Natural killer cell (primary cell): ENCODE data around the gene TSN. TPM values are rescaled to one million over a fixed set of nuclear protein-coding genes. Genes with fewer than 3 reads are reported as not detected.

Experiments
- ATAC-seq, 3 donors: fragments of 150-1000 bp in 2 of 3; fragments of 200-7000 bp in 1 of 3; cut with Tn5 transposase; 1 replicate in 1 of 3; 2 replicates in 2 of 3; pipeline ENCODE4 v1.10.0; 2021; ENCODE audit warnings: mild to moderate bottlenecking in 2 of 3, moderate library complexity in 2 of 3
- DNase-seq, 2 donors: peaks; one replicate each; pipeline versions ENCODE4 v3.0.0 to v3.0.0-alpha.2; 2013 to 2021; ENCODE audit warnings: mixed read lengths in 1 of 2
- H3K27ac ChIP-seq: one replicate; pipeline ENCODE4 v1.5.1; 2013; ENCODE audit warnings: mild to moderate bottlenecking, low read length
- H3K27me3 ChIP-seq: one replicate; pipeline ENCODE4 v1.6.1; 2013; ENCODE audit warnings: low read length; ENCODE audit not compliant: control insufficient read depth, insufficient read depth
- H3K36me3 ChIP-seq: one replicate; pipeline ENCODE4 v1.6.1; 2013; ENCODE audit warnings: low read length; ENCODE audit not compliant: control insufficient read depth, insufficient read depth
- H3K4me1 ChIP-seq: one replicate; pipeline ENCODE4 v1.6.1; 2013; ENCODE audit warnings: low read length; ENCODE audit not compliant: control insufficient read depth, insufficient read depth
- H3K4me3 ChIP-seq: one replicate; pipeline ENCODE4 v1.5.1; 2013; ENCODE audit warnings: low read length
- H3K9me3 ChIP-seq: one replicate; pipeline ENCODE4 v1.6.1; 2013; ENCODE audit warnings: low read length; ENCODE audit not compliant: control insufficient read depth, insufficient read depth
- H3K27ac Mint-ChIP-seq, 2 donors: one replicate each; pipeline ENCODE4 v1.8.0; 2022; ENCODE audit warnings: mild to moderate bottlenecking in 2 of 2, mixed read lengths in 2 of 2, moderate library complexity in 1 of 2
- H3K27me3 Mint-ChIP-seq, 2 donors: one replicate each; pipeline ENCODE4 v1.8.0; 2022; ENCODE audit warnings: low read depth in 2 of 2, mixed read lengths in 2 of 2
- H3K36me3 Mint-ChIP-seq: one replicate; pipeline ENCODE4 v1.8.0; 2022; ENCODE audit warnings: mixed read lengths
- H3K4me1 Mint-ChIP-seq, 2 donors: one replicate each; pipeline ENCODE4 v1.8.0; 2022; ENCODE audit warnings: mixed read lengths in 2 of 2
- H3K4me3 Mint-ChIP-seq: one replicate; pipeline ENCODE4 v1.8.0; 2022; ENCODE audit warnings: mild to moderate bottlenecking, moderate library complexity, mixed read lengths
- H3K9me3 Mint-ChIP-seq, 2 donors: one replicate each; pipeline ENCODE4 v1.8.0; 2022; ENCODE audit warnings: mixed read lengths in 2 of 2
- CTCF ChIP-seq: fragments of 200-600 bp; IDR thresholded peaks from one replicate; pipeline ENCODE4 v1.8.0; 2022; ENCODE audit warnings: antibody characterized with exemption
- WGBS: methylation state at CpG from one replicate; pipeline ENCODE4 v1.1.7; 2013; ENCODE audit warnings: missing lambda C conversion rate; ENCODE audit not compliant: insufficient coverage; 5-methylcytosine and 5-hydroxymethylcytosine counted together
- intact Hi-C: fragments of 100-400 bp; cut with micrococcal nuclease; formaldehyde crosslinking; loops from one replicate; pipeline ENCODE4 v1.14.2; 2022
- total RNA-seq, 4 donors: library from RNA; stranded (reverse); fragments of 120-200 nt in 1 of 4; gene quantifications; one replicate each; pipeline versions ENCODE4 v1.2.3 to v1.2.4, GENCODE V29; 2013 to 2022

The TSN gene
- total RNA-seq, 3 donors from 2014 or later (not counting 1 experiment from before 2014, with no cell fraction given), result 54.7 to 66.9 (median 62.5) TPM

- Mint-ChIP-seq H3K4me1 (peaks cover 5 to 6% of the 10 kb centered on the region in 2 donors), H3K9me3 (no peaks in the 10 kb centered on the region), H3K36me3 (no peaks in the 10 kb centered on the region), H3K4me3 (no peak overlapping the region), H3K27me3 (peaks cover 0 to 6% of the 10 kb centered on the region in 2 donors), H3K27ac (peak overlapping the region in 1 of 2 donors; percentile 39)
- H3K4me1 ChIP-seq, result no peaks in the 10 kb centered on the region
- TF ChIP-seq CTCF, result no peak
- no peak overlapping the region for H3K4me3 ChIP-seq
- ATAC-seq, result peak in 2 of 3 donors; percentile 45 to 65
- no peaks in the 10 kb centered on the region for H3K9me3 ChIP-seq
- H3K36me3 ChIP-seq, result no peaks in the 10 kb centered on the region
- no peaks in the 10 kb centered on the region for H3K27me3 ChIP-seq
- H3K27ac ChIP-seq, result no peak overlapping the region
- intact Hi-C loops, result no loop called here
- 80% methylated on average over 2 of the region's 4 CpGs for whole genome bisulfite sequencing
- DNase-seq, result peak in 1 of 2 donors; percentile 19
These were observed 7.2 kb upstream of the TSN start for GRCh38 chr2:121748202-121748601.

GRCh38 chr2:121754851-121755236 is 607 bp upstream of the TSN start:
- peaks cover 19 to 25% of the 10 kb centered on the region in 2 donors for H3K4me1 Mint-ChIP-seq
- H3K9me3 Mint-ChIP-seq, result no peaks in the 10 kb centered on the region
- H3K27ac ChIP-seq, result peak overlapping the region; percentile 54
- no peak for TF ChIP-seq CTCF
- H3K4me3 ChIP-seq, result peak overlapping the region; percentile 62
- no peaks in the 10 kb centered on the region for H3K27me3 Mint-ChIP-seq
- peak overlapping the region; percentile 78 to 84 for H3K27ac Mint-ChIP-seq
- 0% methylated on average over 4 of the region's 8 CpGs for WGBS
- peak overlapping the region; percentile 91 for H3K4me3 Mint-ChIP-seq
- peaks cover 5% of the 10 kb centered on the region for H3K4me1 ChIP-seq
- H3K36me3 Mint-ChIP-seq, result no peaks in the 10 kb centered on the region
- H3K9me3 ChIP-seq, result no peaks in the 10 kb centered on the region
- no peak for ATAC-seq
- peaks cover 9% of the 10 kb centered on the region for H3K36me3 ChIP-seq
- no peaks in the 10 kb centered on the region for H3K27me3 ChIP-seq
- DNase-seq, result no peak
- intact Hi-C loops, result loop anchor here (1.0 to 5.0 kb wide), 4 partner anchors 19 to 353 kb away; partner anchors contain the start of genes CLASP1, NIFK and RNU4ATAC

- Histone ChIP-seq H3K4me1 (no peaks in the 10 kb centered on the region), H3K27ac (no peak overlapping the region), H3K36me3 (peaks cover 69% of the 10 kb centered on the region), H3K9me3 (no peaks in the 10 kb centered on the region), H3K27me3 (no peaks in the 10 kb centered on the region), H3K4me3 (no peak overlapping the region)
- H3K4me1 Mint-ChIP-seq, result no peaks in the 10 kb centered on the region
- WGBS, result 92% methylated on average over 10 of the region's 10 CpGs
- peaks cover 40% of the 10 kb centered on the region for H3K36me3 Mint-ChIP-seq
- ATAC-seq (no peak), DNase-seq (no peak)
- no peaks in the 10 kb centered on the region for H3K27me3 Mint-ChIP-seq
- H3K27ac Mint-ChIP-seq, result no peak overlapping the region
- no peak for TF ChIP-seq CTCF
- no peaks in the 10 kb centered on the region for H3K9me3 Mint-ChIP-seq
- H3K4me3 Mint-ChIP-seq, result no peak overlapping the region
- intact Hi-C loops, result no loop called here
These were observed 9.3 kb downstream of the TSN start for GRCh38 chr2:121764681-121765228.

DNA sequence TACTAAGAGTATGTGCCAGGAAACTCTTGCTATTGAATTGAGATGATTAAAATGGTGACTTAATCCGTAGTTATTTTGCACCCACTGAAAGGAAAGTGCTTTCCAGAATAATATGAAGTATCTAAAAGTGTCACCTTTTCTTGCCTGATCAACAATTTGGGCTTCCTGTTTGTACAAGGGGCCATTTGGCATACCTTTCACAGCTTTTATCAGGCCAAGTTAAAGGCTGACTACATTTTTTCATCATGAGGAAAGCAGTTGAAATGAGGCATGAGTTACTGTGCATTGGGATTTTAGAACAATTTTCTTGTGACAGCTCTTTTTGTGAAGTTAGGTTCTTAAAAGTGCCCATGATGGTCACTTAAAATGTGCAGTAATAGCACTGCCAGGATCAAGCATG is 11.2 kb downstream of the TSN start:
- no peak overlapping the region for H3K4me3 ChIP-seq
- H3K9me3 ChIP-seq, result no peaks in the 10 kb centered on the region
- H3K36me3 ChIP-seq, result peaks cover 57% of the 10 kb centered on the region
- no peak overlapping the region for H3K27ac ChIP-seq
- DNase-seq (no peak), ATAC-seq (no peak)
- no peaks in the 10 kb centered on the region for H3K4me1 ChIP-seq
- no peaks in the 10 kb centered on the region for H3K9me3 Mint-ChIP-seq
- H3K27ac Mint-ChIP-seq, result peak overlapping the region in 1 of 2 donors; percentile 6
- H3K27me3 Mint-ChIP-seq, result no peaks in the 10 kb centered on the region
- WGBS, result 100% methylated on average over 1 of the region's 1 CpG
- intact Hi-C loops, result no loop called here
- H3K4me1 Mint-ChIP-seq, result no peaks in the 10 kb centered on the region
- TF ChIP-seq CTCF, result no peak
- H3K27me3 ChIP-seq, result no peaks in the 10 kb centered on the region
- H3K4me3 Mint-ChIP-seq, result no peak overlapping the region
- H3K36me3 Mint-ChIP-seq, result peaks cover 40% of the 10 kb centered on the region
